CMK (cell line): ENCODE measurements around the gene ATAD2B.
"Not testable (repeated sequence)": the region's sequence is repeated elsewhere in the genome, so short reads cannot be mapped to it uniquely, and the experiment has no call there.

Experiments
- DNase-seq: peaks from one replicate; pipeline ENCODE4 v3.0.0-alpha.2; 2010; ENCODE audit warnings: low read depth

The ATAD2B gene

GRCh38 chr2:23926750-23927571, at the start of gene ATAD2B:
Gene ATAD2B, minus strand, starts transcription at chr2:23927123. Its CDS starts 353 bp downstream, at chr2:23926770.
- peak; percentile 90 for DNase-seq

GRCh38 chr2:23967846-23968245, 40.9 kb upstream of the ATAD2B start:
- DNase-seq = no peak

GRCh38 chr2:23954325-23955014, 27.5 kb upstream of the ATAD2B start:
- no peak for DNase-seq

DNA sequence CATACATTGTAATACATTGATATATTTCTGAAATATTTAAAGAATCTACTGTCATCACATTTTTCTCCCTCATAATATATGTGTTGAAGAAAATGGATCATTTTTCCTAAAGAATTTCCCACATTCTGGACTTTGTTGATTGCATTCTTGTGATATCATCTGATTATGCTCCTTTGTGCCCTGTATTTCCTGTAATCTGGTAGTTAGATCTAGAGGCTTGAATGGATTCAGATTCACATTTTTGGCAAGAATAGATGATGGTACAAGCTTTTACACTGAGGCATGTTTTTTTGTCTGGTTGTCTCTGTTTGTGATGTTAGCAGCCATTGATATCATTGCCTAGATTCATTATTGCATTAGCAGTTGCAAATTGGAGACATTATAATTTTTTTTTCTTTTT, 26.7 kb upstream of the ATAD2B start:
- no peak for DNase-seq

GRCh38 chr2:23952558-23952957, 25.6 kb upstream of the ATAD2B start:
- not testable (repeated sequence) for DNase-seq

- DNase-seq = no peak
These were observed 20.4 kb upstream of the ATAD2B start for GRCh38 chr2:23947350-23947749.

DNA sequence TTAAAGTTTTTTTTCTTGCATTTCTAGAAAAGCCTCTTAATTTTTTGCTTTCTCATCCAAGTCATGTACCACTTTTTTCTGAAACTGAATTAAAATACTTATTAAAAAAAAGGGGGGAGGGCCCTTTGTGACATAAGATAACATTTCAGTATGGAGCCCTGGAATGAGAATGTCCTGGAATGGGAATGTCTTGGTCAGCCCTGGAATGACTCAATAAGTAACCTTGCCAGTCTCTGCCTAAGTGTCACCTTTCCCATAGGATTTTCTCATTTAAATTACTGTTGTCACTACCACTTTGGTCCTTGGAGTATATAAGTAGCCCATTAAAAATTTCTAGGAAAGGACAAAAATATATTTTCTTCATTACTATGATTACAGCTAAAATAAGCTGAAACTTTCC, 18.1 kb upstream of the ATAD2B start:
- no peak for DNase-seq

DNA sequence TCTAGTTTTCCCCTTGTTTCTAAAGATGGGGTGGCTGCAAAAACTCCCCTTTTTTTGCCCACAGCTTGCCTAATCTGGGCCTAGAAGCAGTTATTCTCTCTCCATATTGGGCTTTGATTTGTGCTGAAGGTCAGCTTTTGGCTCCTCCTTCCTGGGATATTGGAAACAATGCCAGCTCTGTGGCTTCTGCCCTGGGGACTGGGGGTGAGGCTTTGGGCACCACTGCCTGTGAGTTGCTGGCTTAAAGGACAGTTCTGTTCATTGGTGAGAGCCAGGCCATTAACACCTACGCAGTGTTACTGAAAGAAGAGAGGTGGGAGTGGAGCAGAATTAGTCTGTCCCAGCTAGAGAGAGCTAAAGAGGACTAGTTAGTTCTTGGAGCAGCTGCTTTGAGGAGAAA, 17.6 kb upstream of the ATAD2B start:
- no peak for DNase-seq

- no peak for DNase-seq
These were observed 16.7 kb upstream of the ATAD2B start for GRCh38 chr2:23943666-23944065.

DNA sequence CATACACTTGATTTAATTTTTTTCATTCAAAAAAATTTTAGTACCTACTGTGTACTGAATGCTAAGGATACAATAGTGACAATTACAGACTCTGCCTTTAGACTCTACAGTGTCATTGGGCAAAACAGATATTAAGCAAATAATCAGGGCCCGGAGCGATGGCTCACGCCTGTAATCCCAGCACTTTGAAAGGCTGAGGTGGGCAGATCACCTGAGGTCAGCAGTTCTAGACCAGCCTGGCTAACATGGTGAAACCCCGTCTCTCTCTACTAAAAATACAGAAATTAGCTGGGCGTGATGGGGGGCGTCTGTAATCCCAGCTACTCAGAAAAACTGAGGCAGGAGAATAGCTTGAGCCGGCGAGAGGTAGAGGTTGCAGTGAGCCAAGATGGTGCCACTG, 14.7 kb upstream of the ATAD2B start:
- DNase-seq = no peak

DNA sequence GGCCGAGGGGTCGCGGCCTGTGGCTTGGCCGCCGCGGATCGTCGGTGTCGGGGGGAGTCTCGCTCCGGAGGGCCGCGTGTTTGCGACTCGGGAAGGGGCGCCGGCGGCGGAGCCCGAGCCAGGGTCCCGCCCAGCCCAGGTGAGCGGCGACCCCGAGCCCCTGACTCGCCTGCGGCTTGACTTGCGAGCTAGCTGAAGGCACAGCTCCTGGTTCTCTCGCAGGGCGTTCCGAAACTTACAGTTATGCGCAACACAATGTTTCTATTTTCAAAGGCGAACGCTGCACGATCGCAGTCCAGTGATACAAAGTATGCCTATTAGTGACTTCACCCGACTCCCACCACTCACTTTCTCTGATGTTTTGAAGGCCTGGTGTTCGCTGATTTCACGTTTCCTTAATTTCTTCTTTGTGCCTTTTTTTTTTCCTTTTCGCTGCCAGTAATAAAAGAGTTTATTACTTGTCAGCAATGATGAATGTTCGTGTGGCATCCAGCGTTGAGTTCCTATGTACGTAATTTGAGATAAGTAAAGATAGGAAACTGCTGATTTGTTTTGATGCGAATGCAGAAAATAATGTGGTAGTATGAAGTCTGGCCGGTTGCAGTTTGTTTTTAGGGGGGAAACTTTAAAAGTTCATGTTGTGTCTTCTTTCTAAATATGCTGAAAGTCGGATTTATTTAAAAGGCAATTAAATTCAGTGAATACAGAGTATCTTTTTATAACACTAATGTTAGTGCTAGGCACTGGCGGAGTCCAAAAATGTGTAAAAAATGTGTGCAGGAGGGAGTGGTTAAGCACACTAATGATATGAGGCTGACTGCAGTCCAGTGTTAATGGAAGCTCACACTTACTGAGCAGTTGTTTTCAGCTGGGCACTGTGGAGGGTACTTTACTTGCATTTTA, 14.0 kb upstream of the ATAD2B start:
- DNase-seq = no peak

- DNase-seq = peak; percentile 37
These were observed 13.2 kb upstream of the ATAD2B start, which contains the start of gene UBXN2A for GRCh38 chr2:23939987-23940717. Gene UBXN2A, plus strand, starts transcription at chr2:23940463. Its CDS starts 17,852 bp downstream, at chr2:23958315.

GRCh38 chr2:23934259-23934658, 7.3 kb upstream of the ATAD2B start:
- no peak for DNase-seq

DNA sequence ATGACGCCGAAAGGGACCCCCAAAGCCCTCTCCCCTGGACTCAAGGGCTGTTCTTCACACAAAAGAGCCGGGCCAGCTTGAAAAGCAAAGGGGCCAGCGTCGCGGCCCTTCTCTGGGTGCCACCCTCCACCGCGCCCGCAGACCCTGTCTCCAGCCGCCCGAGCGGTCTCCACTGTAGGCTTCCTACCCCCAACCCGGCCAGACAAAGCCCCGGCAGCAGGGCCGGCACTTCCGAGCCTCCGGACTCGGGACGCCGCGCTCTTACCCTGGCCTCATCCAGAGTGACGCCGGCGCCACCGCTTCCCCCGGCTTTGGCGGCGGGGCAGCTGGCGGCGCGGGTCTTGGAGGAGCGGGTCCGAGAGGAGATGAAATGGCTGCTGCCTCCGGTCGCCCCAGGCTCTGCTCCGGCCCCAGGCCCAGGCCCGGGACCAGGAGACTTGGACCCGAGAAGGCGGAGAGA, 603 bp downstream of the ATAD2B start:
- DNase-seq = no peak

DNA sequence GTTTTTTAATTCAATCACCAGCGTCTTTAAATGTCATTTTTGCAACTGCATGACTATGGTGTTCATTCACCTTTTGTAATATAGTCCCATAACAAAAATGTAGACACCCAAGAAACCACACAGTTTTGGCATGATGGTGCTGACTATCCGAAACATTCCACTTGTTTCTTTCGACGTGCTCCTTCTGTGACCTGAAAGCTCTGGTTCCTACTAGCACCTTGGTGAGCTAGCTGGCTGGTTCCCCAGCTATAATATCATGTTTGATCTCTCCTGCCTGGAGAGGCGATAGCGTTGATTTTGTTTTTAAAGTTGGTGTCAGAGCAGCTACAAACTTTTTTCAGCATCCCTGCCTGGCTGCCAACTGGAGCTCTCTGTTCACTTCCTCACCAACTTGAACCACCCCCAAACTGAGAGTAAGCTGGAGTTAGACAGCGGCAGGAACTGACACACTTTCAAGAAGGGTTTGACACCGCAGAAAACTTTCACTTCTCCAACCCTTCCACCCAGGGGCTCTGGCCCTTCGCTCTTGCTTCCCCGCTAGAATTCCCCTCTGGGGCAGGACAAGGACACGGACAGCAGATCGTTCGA, 1.1 kb downstream of the ATAD2B start:
- peak; percentile 56 for DNase-seq

DNA sequence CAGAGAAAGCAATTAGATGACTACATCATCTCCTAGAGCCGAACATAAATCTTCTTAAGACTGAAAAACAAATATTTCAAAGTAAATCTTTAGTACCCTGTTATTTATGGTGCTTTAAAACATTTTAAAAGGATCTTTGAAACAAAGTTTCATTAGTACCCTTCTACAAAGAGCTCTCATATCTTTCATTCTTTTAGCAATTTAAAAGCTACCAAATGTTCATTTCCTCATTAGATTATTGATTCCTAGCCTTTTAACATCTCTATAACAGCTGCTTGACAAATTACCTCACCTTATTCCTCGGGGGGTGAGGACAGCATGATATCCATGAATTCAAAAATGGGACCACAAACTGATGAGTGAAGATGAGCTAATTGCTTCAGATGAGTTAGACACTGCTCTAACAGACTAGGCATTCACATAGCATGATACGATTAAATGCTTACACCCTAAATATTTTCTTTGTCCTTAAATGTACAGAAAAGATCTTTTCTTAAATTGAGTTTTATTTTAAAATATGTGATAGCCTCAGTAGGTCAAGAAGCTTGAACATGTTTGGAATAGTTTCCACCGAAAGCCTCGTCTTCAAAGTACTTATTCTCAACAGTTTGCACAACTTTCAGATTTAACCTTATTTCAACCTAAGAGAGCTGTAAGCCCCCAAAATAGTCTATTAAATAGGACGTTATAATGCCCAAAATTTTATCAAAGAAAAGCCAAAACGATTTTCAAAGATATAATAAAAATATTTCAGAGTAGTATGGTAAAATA, 2.1 kb downstream of the ATAD2B start:
- no peak for DNase-seq

DNA sequence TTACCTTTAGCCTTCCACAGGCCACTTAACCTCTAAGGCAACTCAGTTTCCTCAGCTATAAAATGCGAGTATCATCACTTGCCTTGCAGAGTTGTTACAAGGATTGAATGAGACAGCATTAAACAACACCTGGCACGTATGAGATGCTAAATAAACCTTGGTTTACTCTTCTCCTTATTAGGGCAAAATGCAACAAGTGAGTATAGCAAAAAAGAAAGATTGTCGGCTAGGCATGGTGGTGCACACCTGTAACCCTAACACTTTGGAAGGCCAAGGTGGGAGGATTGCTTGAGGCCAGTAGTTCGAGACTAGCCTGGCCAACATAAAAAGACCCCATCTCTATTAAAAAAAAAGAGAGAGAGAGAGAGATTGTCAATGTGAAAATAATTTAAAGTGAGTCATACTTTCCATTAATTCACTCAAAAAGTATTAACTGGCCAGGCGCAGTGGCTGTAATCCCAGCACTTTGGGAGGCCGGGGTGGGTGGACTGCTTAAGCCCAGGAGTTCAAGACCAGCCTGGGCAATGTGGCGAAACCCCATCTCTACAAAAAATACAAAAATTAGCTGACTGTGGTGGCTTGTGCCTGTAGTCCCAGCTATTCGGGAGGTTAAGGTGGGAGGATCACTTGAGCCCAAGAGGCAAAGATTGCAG, 8.0 kb downstream of the ATAD2B start:
- DNase-seq = no peak

- no peak for DNase-seq
These were observed 10.1 kb downstream of the ATAD2B start for GRCh38 chr2:23916727-23917405.

DNA sequence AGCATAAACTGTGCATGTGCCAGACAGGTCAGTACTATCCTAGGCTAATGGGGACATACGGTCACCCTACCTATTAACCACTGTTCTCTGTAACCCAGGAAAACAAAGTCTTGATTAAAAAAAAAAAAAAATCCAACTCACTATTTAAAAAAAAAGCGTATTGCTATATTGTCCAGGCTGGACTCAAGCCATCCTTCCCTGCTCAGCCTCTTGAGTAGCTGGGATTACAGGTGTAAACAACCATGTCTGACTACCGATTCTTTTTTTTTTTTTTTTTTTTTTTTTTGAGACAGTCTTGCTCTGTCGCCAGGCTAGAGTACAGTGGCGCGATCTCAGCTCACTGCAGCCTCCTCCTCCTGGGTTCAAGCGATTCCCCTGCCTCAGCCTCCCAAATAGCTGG, 11.6 kb downstream of the ATAD2B start:
- no peak for DNase-seq
